ENCODE data around the gene ATXN10.

ATXN10 gene

DNA sequence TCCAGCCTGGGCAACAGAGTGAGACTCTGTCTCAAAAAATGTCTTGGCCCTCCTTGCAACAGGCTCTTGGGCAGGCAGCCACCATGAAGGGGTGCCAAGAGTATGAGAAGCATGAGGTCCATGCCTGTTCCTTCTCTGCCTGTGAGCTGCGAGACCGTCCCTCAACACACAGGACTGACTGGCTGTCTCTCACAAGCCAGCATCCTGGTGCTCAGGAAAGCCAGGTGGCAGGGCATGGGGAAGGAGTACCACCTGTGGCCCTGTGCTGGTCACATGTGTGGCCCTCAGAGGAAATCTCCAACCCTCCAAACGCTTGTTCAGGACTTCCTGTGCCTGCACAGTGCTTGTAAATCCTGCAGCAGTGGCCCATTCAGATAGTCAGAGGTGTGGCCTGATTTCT, 83.2 kb downstream of the ATXN10 start:
- Histone ChIP-seq H3K9me3 (ENCODE audit: insufficient read depth, low read depth, low read length) (no peaks in the 10 kb centered on the region), H3K27me3 (ENCODE audit: insufficient read depth, low read length) (no peaks in the 10 kb centered on the region), H3K27ac (ENCODE audit: low read length) (no peak overlapping the region), H3K36me3 (ENCODE audit: insufficient read depth, low read depth, low read length) (peaks cover 10% of the 10 kb centered on the region), H3K9ac (ENCODE audit: low read depth, low read length) (no peak overlapping the region), H3K4me3 (ENCODE audit: low read length) (no peak overlapping the region), H3K4me1 (ENCODE audit: insufficient read depth, low read length) (peaks cover 6% of the 10 kb centered on the region; the same call in 1 of the 2 replicates)

DNA sequence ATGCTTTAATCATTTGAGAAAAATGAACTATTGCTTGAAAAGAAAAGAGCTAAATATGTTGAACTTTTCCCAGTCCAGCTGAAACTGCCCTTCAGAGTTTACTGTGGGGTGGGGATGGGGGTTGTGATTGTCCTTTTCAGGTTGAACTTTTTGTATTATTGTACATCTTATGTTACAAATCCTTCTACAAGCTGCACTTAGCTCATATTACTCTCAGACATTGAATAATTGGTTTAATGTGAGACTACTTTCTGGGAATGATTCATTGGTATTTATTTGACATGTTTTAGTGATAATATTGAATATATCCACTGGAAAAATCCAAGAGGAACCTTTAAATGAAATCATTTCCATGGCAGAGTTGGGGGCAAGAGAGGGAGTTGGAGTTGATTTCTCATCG, 84.9 kb downstream of the ATXN10 start:
- H3K36me3 ChIP-seq (ENCODE audit: insufficient read depth, low read depth, low read length), result peaks cover 15% of the 10 kb centered on the region
- no peak overlapping the region for H3K9ac ChIP-seq (ENCODE audit: low read depth, low read length)
- H3K4me1 ChIP-seq (ENCODE audit: insufficient read depth, low read length), result peaks cover 6% of the 10 kb centered on the region; the same call in 1 of the 2 replicates
- H3K4me3 ChIP-seq (ENCODE audit: low read length), result no peak overlapping the region
- H3K27ac ChIP-seq (ENCODE audit: low read length), result no peak overlapping the region
- H3K27me3 ChIP-seq (ENCODE audit: insufficient read depth, low read length), result no peaks in the 10 kb centered on the region
- no peaks in the 10 kb centered on the region for H3K9me3 ChIP-seq (ENCODE audit: insufficient read depth, low read depth, low read length)

DNA sequence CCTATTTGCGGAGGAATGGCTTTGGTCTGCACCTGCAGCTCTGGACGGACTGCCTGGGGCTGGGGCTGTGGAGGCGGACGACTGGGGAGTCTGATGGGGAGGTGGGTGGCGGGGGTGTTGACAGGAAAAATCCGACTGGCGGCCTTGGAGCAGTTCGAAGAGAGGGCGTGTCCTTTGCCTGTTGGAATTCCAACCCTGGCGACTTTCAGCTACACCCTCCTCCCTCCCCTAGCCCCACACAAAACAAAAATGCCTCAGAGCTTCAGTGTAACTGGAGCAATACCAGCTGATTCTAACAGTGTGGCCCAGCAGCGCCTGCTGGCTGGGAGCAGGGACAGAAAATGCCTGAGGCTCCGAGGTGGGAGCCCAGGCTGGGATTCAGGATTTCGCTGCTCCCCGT, 85.4 kb downstream of the ATXN10 start:
- Histone ChIP-seq H3K27me3 (ENCODE audit: insufficient read depth, low read length) (no peaks in the 10 kb centered on the region), H3K4me3 (ENCODE audit: low read length) (no peak overlapping the region), H3K36me3 (ENCODE audit: insufficient read depth, low read depth, low read length) (peaks cover 15% of the 10 kb centered on the region), H3K9ac (ENCODE audit: low read depth, low read length) (no peak overlapping the region), H3K9me3 (ENCODE audit: insufficient read depth, low read depth, low read length) (no peaks in the 10 kb centered on the region), H3K27ac (ENCODE audit: low read length) (no peak overlapping the region), H3K4me1 (ENCODE audit: insufficient read depth, low read length) (peaks cover 6% of the 10 kb centered on the region; the same call in 1 of the 2 replicates)

DNA sequence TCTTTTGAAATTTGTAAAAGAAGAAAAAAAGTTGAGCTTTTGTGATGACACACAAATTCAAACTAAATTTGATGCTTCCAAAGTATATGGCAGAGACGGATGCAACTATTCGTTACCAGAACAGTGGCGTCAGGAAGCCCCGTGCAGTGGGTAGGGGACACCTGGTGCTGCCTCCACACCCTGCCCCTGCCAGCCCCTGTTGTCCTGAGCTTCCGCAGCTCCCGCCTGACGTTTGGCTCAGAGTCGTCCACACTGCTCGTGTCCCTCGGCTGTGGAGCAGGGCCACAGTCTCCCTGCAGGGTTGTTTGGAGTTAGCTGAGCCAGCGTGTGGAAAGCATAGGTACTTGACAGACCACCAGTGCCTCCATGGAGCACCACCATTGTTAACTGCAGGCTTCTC, 86.3 kb downstream of the ATXN10 start:
- Histone ChIP-seq H3K27me3 (ENCODE audit: insufficient read depth, low read length) (no peaks in the 10 kb centered on the region), H3K4me3 (ENCODE audit: low read length) (no peak overlapping the region), H3K36me3 (ENCODE audit: insufficient read depth, low read depth, low read length) (peaks cover 15% of the 10 kb centered on the region), H3K9me3 (ENCODE audit: insufficient read depth, low read depth, low read length) (no peaks in the 10 kb centered on the region), H3K9ac (ENCODE audit: low read depth, low read length) (no peak overlapping the region), H3K4me1 (ENCODE audit: insufficient read depth, low read length) (peaks cover 13% of the 10 kb centered on the region), H3K27ac (ENCODE audit: low read length) (no peak overlapping the region)

DNA sequence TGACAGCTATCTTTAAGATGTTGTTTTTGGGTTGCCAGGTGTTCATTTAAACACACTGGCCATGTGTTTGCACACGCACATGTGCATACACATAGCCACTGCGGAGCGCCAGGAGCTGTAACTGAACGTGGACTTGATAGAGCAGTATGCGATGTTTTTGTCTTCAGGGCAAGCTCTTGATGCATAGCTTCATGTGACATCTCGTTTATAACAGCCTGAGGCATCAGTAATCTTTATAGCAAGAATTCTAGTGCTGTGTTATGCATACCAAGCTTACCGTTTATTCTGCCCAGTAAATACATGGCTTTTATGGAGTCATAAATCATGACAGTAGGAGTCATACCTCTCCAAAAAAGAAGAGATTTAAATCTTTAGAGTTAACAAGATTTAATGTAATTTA, 87.0 kb downstream of the ATXN10 start:
- H3K27me3 ChIP-seq (ENCODE audit: insufficient read depth, low read length), result no peaks in the 10 kb centered on the region
- H3K27ac ChIP-seq (ENCODE audit: low read length), result no peak overlapping the region
- H3K4me1 ChIP-seq (ENCODE audit: insufficient read depth, low read length), result peaks cover 19% of the 10 kb centered on the region
- H3K9me3 ChIP-seq (ENCODE audit: insufficient read depth, low read depth, low read length), result no peaks in the 10 kb centered on the region
- no peak overlapping the region for H3K4me3 ChIP-seq (ENCODE audit: low read length)
- H3K9ac ChIP-seq (ENCODE audit: low read depth, low read length), result no peak overlapping the region
- peaks cover 15% of the 10 kb centered on the region for H3K36me3 ChIP-seq (ENCODE audit: insufficient read depth, low read depth, low read length)

DNA sequence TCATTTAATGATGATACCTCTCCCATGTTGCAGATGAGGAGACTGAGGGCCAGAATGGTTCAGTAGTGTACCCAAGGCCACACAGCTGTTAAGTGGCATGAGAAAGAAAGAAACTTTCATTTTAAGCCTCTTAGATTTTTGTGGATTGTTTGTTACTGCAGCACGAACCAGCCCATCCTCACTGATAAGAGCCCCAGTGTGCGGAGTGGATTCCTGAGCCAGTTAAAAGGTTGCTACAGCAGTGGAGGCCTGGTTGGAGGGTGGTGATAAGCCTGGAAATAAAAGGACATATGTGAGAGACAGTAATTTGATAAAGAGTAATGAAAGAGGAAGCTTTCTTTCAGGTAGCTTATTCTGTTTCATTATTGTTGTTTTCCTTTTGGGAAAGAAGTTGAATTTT, 89.0 kb downstream of the ATXN10 start:
- Histone ChIP-seq H3K36me3 (ENCODE audit: insufficient read depth, low read depth, low read length) (peaks cover 23% of the 10 kb centered on the region), H3K9me3 (ENCODE audit: insufficient read depth, low read depth, low read length) (no peaks in the 10 kb centered on the region), H3K4me1 (ENCODE audit: insufficient read depth, low read length) (peaks cover 23% of the 10 kb centered on the region), H3K9ac (ENCODE audit: low read depth, low read length) (no peak overlapping the region), H3K4me3 (ENCODE audit: low read length) (no peak overlapping the region), H3K27ac (ENCODE audit: low read length) (no peak overlapping the region), H3K27me3 (ENCODE audit: insufficient read depth, low read length) (no peaks in the 10 kb centered on the region)

DNA sequence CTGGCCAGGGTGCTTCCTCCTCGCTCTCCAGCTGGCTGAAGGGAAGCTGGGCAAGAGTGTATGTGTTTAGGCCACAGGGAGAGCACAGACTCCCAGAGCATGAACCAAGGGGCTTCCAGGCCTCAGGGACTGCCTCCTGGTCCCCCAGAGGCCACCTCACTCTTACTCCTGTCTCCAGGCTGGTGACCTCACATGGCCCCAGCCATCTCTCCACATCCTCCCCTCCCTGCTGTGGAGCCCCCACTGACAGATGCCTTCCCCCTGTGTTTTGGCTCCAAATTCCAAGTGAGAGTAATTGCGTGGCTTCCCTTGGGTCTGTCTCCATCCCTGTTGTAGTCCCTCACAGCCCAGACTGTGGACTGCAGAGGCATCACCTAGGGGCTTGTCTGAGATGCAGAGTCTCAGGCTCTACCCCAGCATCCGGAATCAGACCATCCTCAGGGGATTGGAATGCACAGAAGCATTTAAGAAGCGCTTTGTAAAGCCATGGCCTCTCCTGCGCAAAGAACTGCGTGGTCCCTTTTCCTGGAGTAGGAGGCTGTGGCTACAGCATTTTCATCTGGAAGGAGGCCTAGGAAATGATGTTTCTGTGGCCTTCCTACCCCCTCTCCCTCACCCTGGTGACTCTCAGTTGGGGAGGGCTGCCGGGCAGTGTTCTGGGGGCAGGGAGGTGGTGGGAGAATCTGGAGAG, 91.1 kb downstream of the ATXN10 start:
- Histone ChIP-seq H3K4me3 (ENCODE audit: low read length) (no peak overlapping the region), H3K9me3 (ENCODE audit: insufficient read depth, low read depth, low read length) (no peaks in the 10 kb centered on the region), H3K27ac (ENCODE audit: low read length) (peak overlapping the region; percentile 54), H3K27me3 (ENCODE audit: insufficient read depth, low read length) (no peaks in the 10 kb centered on the region), H3K36me3 (ENCODE audit: insufficient read depth, low read depth, low read length) (peaks cover 23% of the 10 kb centered on the region), H3K9ac (ENCODE audit: low read depth, low read length) (0 out of 2 replicates have a peak overlapping the region, but pooled peaks have one; percentile 25), H3K4me1 (ENCODE audit: insufficient read depth, low read length) (peaks cover 18% of the 10 kb centered on the region)

DNA sequence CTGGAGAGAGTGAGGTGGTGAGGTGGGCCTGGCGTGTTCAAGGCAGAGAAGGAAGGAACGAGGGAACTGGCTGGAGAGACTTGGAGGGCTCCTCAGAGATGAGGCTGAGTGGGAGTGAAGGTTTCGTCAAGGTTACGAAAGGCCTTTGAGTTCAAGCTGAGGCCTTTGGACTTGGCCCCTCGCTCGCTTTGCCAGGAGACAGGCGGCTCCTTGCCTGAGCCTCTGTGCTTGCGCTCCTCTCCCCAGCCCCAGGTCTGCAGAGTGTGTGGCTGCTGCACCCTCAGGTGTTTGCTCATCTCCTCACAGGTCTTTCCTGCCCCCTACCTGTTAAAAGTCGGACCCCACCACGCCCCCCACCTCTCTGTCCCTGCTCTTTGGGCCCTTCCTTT, 91.6 kb downstream of the ATXN10 start:
- Histone ChIP-seq H3K27ac (ENCODE audit: low read length) (peak overlapping the region; percentile 54), H3K9ac (ENCODE audit: low read depth, low read length) (no peak overlapping the region), H3K4me1 (ENCODE audit: insufficient read depth, low read length) (peaks cover 24% of the 10 kb centered on the region), H3K4me3 (ENCODE audit: low read length) (no peak overlapping the region), H3K27me3 (ENCODE audit: insufficient read depth, low read length) (no peaks in the 10 kb centered on the region), H3K9me3 (ENCODE audit: insufficient read depth, low read depth, low read length) (no peaks in the 10 kb centered on the region), H3K36me3 (ENCODE audit: insufficient read depth, low read depth, low read length) (peaks cover 19% of the 10 kb centered on the region)

DNA sequence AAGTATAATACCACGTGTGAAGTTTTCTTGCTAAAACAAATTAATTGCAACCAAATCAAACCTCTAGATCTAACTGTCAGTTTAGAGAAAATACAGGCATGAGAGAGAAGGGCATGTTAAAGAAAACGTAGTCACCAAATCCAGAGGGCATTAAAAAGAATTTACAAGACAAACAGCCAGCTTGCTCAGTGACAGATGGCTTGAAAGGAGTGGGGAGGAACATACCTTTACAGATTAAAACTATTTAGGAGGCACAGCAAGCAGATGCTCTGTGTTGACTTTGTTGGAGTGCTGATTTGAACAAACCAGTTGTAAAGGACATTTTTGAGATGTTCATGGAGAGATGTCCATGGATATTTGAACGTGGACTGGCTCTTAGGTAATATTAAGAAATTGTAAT, 96.9 kb downstream of the ATXN10 start:
- no peak overlapping the region for H3K27ac ChIP-seq (ENCODE audit: low read length)
- peak overlapping the region; percentile 51 for H3K4me3 ChIP-seq (ENCODE audit: low read length)

DNA sequence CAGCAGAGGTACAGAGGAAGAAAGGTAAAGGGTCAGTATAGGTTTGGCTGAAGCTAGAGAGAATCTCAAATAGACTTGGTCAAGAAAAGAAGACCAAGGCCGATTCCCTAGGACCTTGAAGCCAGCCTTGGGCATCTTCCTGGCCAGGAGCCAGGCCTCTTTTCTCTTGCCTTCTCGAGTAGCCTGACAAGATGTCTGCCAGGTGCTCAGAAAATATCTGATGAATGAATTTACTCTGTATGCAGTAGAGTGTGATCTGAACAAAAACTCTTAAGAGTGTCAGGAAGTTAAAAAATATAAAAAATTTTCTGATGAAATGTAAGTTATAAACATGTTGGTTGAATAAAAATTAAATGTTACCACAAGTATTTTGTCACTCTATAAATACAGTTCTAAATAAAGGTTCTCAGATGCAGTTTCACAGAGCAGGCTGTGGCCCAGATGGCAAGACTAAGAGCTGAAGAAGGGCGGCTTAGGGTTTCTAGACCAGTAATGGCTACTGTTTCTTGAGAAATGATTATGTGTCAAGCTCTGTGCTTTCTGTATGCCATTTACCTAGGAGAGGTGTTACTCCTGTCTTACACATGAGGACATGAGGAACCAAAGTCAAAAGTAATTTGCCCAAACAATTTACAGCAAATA, 98.1 kb downstream of the ATXN10 start:
- H3K9me3 ChIP-seq (ENCODE audit: insufficient read depth, low read depth, low read length), result no peaks in the 10 kb centered on the region
- H3K27ac ChIP-seq (ENCODE audit: low read length), result no peak overlapping the region
- H3K27me3 ChIP-seq (ENCODE audit: insufficient read depth, low read length), result no peaks in the 10 kb centered on the region
- no peak overlapping the region for H3K4me3 ChIP-seq (ENCODE audit: low read length)
- H3K9ac ChIP-seq (ENCODE audit: low read depth, low read length), result no peak overlapping the region
- H3K36me3 ChIP-seq (ENCODE audit: insufficient read depth, low read depth, low read length), result peaks cover 8% of the 10 kb centered on the region
- H3K4me1 ChIP-seq (ENCODE audit: insufficient read depth, low read length), result peaks cover 28% of the 10 kb centered on the region; the same call in 1 of the 2 replicates

More for the DNA sequence above, 96.9 kb downstream of the ATXN10 start:
- Histone ChIP-seq H3K4me1 (ENCODE audit: insufficient read depth, low read length) (peaks cover 33% of the 10 kb centered on the region; the same call in 1 of the 2 replicates), H3K36me3 (ENCODE audit: insufficient read depth, low read depth, low read length) (peaks cover 8% of the 10 kb centered on the region), H3K9ac (ENCODE audit: low read depth, low read length) (no peak overlapping the region), H3K27me3 (ENCODE audit: insufficient read depth, low read length) (no peaks in the 10 kb centered on the region), H3K9me3 (ENCODE audit: insufficient read depth, low read depth, low read length) (no peaks in the 10 kb centered on the region)

DNA sequence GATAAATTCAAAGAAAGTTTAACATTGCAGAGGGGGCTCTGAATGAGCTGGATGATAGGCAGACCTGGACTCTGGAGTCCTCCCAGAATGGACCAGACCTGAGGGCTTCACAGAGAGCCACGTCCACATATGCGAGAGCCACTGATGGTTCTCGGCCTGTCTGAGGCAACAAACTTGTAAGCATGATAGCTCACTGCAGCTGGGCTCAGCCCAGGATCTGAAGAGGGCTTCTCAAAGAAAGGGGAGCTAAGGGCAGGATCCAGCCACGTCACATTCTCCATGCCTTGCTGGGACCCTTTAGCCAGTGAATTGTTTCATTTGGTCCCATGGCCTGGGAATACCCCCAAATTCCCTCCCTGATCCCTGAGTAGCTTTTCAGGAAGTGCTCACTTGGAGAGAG, 98.9 kb downstream of the ATXN10 start:
- Histone ChIP-seq H3K4me3 (ENCODE audit: low read length) (no peak overlapping the region), H3K9me3 (ENCODE audit: insufficient read depth, low read depth, low read length) (no peaks in the 10 kb centered on the region), H3K27ac (ENCODE audit: low read length) (no peak overlapping the region), H3K36me3 (ENCODE audit: insufficient read depth, low read depth, low read length) (peaks cover 1% of the 10 kb centered on the region), H3K4me1 (ENCODE audit: insufficient read depth, low read length) (peaks cover 28% of the 10 kb centered on the region; the same call in 1 of the 2 replicates), H3K9ac (ENCODE audit: low read depth, low read length) (no peak overlapping the region), H3K27me3 (ENCODE audit: insufficient read depth, low read length) (no peaks in the 10 kb centered on the region)

DNA sequence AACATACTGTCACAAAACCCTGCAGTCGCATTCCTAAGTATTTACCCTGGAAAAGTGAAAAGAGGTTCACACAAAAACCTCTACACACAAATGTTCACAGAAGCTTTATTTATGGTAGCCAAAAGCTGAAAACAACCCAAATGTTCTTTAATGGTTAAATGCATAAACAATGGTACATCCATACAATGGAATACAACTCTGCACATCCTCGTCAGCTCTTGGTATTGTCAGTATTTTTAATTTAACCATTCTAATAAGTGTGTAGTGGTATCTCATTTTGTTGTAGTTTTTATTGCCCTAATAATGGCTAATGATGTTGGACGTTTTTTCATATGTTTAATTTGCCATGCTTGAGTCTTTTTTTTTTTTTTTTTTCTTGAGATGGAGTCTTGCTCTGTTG, 99.4 kb downstream of the ATXN10 start:
- no peaks in the 10 kb centered on the region; the same call in 1 of the 2 replicates for H3K36me3 ChIP-seq (ENCODE audit: insufficient read depth, low read depth, low read length)
- peaks cover 28% of the 10 kb centered on the region; the same call in 1 of the 2 replicates for H3K4me1 ChIP-seq (ENCODE audit: insufficient read depth, low read length)
- no peak overlapping the region for H3K4me3 ChIP-seq (ENCODE audit: low read length)
- H3K27me3 ChIP-seq (ENCODE audit: insufficient read depth, low read length), result no peaks in the 10 kb centered on the region
- H3K27ac ChIP-seq (ENCODE audit: low read length), result no peak overlapping the region
- no peak overlapping the region for H3K9ac ChIP-seq (ENCODE audit: low read depth, low read length)
- H3K9me3 ChIP-seq (ENCODE audit: insufficient read depth, low read depth, low read length), result no peaks in the 10 kb centered on the region
